Measurements from ENCODE around the gene MRTFB.
"Not testable (repeated sequence)": the region's sequence is repeated elsewhere in the genome, so short reads cannot be mapped to it uniquely, and the experiment has no call there.

MRTFB gene

DNA sequence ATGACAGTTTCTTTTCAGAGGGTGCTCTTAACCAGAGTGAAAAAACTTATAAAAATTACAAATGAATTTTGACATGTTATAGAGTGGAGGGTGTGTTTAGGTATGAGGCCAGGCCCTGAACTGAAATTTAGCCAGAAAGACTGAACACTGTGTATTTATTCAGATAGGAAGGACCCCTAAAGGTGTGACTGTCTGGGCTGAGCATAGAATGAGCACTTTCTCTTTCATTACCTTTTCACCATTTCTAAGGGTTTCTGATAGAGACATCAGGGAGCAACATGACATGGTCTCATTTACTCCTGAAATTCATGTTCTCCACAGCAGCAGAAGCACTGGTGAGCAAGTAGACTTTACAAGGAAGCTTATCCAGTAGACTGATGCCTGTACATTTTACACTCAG, 32.9 kb downstream of the MRTFB start:
- no peak for DNase-seq (ENCODE audit: low spot score)

DNA sequence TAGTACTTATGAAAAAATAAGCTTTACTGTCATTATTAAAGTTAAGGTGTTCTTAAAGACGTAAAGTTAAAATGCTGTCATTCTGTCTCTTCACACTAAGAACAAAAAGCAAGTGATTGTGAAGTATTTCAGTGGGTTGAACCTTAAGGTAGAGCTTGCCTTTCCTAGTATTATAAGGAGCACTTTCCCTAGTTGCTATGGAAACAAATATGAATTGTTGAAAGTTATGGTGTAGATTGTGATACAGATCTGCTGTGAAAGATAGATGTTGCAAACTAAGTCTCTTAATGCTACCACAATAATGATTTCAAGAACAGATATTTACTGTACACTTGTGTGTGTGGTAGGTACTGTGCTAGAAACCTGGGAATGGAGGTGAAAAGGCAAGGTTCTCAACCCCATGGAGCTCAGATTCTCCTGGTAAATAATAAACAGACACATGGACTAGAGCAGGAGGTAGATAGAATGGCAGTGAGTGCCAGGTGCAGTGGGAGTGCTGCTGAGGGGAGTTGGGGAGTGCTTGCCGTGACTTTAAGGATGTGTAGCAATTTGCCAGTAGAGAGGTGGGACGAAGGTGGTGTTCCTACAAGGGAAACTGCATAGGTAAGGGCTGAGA, 34.7 kb downstream of the MRTFB start:
- no peak for DNase-seq (ENCODE audit: low spot score)

GRCh38 chr16:14106457-14106856, 35.3 kb downstream of the MRTFB start:
- no peak for DNase-seq (ENCODE audit: low spot score)

DNA sequence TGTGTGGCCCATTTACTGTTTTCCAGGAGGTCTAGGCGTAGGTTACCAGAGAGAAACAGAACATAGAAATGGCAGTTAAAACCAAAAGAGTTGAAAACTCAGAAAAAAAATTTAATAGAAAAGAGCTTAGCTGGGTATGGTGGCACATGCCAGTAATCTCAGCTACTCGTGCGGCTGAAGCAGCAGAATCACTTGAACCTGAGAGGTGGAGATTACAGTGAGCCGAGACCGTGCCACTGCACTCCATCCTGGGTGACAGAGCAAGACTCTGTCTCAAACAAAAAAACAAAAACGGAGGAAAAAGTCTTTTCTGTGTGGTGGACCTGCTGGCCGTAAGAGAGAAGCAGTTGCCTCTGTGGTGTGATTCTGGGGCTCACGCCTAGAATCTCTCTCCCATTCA, 35.8 kb downstream of the MRTFB start:
- no peak for DNase-seq (ENCODE audit: low spot score)

- DNase-seq (ENCODE audit: low spot score): no peak
These were observed 38.1 kb downstream of the MRTFB start for GRCh38 chr16:14109077-14109775.

- no peak for DNase-seq (ENCODE audit: low spot score)
These were observed 38.9 kb downstream of the MRTFB start for GRCh38 chr16:14109782-14110727.

- DNase-seq (ENCODE audit: low spot score): no peak
These were observed 39.7 kb downstream of the MRTFB start for GRCh38 chr16:14110728-14111251.

GRCh38 chr16:14111713-14112538, 40.8 kb downstream of the MRTFB start:
- peak; percentile 69 for DNase-seq (ENCODE audit: low spot score)

DNA sequence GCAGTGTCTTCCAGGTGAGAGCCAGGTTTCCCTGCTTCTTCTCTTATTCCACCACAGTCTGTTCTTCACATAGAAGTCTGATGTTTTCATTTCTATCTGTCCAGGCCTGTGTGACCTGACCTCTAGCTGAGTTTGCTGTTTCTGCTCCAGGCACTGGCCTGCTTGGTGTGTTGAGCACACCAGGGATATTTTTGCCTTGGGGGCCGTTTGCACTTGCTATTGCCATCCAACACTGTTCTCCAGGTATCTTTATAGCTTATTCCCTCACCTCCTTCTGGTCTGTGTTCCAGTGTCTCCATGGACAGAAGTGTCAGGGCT, 41.4 kb downstream of the MRTFB start:
- no peak for DNase-seq (ENCODE audit: low spot score)

DNA sequence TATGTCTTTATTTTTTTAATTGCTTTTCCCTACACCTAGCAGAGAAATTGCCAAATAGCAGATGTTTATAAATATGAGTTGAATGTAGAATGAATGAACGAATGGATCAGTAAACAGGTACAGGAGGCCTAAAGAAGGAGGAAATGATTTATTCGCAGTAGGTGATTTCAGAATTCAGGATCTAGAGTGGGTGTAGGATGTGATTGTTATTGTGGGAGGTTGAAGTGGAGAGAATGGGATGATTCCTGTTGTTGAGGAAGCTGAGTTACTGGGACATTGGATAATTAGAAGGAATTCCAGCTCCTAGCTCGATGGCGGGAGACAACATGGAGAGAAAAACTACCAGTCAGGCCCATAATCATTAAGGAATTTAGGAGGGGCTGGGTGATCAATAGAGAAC, 42.2 kb downstream of the MRTFB start:
- DNase-seq (ENCODE audit: low spot score): no peak

DNA sequence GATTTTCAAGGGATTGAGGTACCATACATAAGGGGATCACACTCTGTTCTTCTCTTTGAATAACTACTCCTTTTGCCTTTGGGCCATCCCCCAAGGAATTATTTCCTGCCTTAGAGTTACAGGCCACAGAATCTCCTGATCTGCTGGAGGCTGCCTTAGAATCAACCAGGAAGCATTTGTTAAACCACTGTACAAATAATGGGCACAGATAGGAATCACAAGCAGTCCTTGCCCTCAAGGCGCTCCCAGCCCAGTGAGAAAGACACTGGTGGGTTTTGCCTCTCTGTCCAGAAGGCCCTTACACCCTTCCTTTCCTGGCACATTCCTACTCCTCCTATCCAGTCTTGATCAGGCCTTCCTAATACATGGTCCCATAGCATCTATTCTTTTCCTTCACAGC, 45.9 kb downstream of the MRTFB start:
- no peak for DNase-seq (ENCODE audit: low spot score)

GRCh38 chr16:14119799-14120198, 48.7 kb downstream of the MRTFB start:
- DNase-seq (ENCODE audit: low spot score): no peak

DNA sequence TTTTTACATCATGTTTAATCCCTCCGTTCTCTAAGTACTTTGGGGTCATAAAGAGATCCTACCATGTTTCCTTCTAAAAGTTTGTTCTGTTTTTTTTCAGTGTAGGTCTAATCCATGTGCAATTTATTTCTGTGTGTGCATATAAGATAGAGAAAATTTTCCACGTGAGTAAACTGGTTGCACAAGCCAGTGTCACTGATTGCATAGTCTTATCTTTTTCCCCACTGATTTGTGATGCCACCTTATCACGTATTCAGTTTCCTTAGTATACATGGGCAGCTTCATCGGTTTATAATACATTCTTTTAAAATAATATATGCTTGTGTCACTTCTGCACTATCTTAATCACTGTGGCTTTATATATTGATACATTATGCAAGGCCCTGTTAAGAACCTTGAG, 49.2 kb downstream of the MRTFB start:
- DNase-seq (ENCODE audit: low spot score): no peak

DNA sequence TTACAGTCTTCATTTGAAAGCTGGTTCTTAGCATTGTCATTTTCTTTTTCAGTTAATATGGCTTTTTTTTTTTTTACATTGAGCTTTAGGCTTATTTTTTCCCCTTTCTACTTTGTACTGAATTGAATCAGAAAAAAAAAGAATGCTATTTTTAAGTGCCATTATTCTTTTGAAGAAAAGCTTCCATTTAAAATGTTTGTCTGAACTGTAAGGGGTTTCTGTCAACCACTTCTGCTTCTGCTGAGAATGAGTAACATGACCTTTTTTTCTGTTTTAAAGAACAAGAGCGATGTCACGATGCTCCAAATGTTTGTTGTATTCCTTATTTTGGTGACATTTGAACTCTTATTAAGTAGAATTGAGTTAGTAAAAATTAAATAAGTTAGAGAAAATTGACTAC, 50.0 kb downstream of the MRTFB start:
- no peak for DNase-seq (ENCODE audit: low spot score)

GRCh38 chr16:14121872-14122271, 50.8 kb downstream of the MRTFB start:
- DNase-seq (ENCODE audit: low spot score): no peak

DNA sequence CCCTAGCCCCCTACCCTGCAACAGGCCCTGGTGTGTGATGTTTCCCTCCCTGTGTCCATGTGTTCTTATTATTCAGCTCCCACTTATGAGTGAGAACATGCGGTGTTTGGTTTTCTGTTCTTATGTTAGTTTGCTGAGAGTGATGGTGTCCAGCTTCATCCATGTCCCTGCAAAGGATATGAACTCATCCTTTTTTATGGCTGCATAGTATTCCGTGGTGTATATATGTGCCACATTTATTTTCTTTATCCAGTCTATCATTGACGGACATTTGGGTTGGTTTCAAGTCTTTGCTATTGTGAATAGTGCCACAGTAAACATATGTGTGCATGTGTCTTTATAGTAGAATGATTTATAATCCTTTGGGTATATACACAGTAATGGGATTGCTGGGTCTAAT, 51.3 kb downstream of the MRTFB start:
- not testable (repeated sequence) for DNase-seq (ENCODE audit: low spot score)

DNA sequence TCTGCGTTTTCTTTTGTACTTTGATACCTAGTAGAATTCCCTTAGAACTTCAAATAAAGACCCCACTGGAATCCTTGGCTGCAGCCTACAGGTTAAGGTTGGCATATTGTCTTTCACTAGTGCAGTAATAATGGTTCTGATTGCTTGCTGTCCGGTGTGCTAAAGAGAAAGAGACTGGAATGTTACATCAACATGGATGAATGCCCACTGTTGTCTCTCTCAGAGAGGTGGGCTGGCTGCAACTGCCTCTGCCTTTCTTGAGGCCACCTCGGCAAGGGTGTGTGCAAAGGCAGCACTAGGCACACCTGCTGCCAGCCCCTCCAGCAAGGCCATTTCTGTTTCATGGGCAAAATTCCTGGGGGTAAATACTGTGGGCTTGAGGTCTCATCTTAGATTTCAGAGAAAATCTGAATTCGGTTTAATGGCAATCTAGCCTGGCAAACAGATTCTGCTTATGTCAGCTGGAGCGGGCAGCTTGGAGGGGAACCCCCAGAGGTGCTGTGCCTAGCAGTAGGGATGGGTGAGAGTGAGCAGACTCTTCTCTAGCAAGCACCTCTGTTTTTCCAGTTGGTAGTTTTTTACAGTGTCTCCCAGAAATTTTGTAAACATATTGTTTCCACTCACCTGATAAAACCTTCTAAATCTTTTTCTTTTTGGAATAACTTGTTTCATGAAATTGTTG, 54.0 kb downstream of the MRTFB start:
- DNase-seq (ENCODE audit: low spot score): no peak

- DNase-seq (ENCODE audit: low spot score): no peak
These were observed 54.6 kb downstream of the MRTFB start for GRCh38 chr16:14125708-14126107.

DNA sequence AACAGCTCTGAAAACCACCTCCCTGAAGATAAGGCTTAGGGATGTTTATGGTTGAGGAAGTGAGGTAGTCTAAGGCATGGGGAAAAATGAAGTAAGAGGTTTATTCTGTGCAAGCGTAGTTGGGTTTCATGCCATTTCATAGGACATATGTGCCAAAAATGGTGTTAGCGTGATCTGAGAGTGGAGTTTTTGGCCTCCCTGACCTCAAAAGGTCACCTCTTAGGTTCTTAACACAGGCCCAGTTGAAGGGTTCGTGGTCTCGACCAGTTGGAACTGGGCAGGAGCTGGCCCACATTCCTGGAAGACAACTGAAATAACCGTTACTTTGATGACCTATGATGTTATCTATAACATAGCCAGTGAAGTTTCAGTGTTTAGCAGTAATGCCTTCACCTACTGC, 57.0 kb downstream of the MRTFB start:
- no peak for DNase-seq (ENCODE audit: low spot score)

GRCh38 chr16:14129502-14129901, 58.4 kb downstream of the MRTFB start:
- no peak for DNase-seq (ENCODE audit: low spot score)
